Stomach (tissue), 9 donors: Measurements from ENCODE around the gene PTPRCAP. TPM values are rescaled to one million over a fixed set of nuclear protein-coding genes. Genes with fewer than 3 reads are reported as not detected.
"Not testable (repeated sequence)": the region's sequence is repeated elsewhere in the genome, so short reads cannot be mapped to it uniquely, and the experiment has no call there.

Source experiments
- DNase-seq, 2 donors: peaks; one replicate each; pipeline versions ENCODE4 v3.0.0 to v3.0.0-alpha.2; 2013 to 2019
- H3K27ac ChIP-seq, 5 donors: fragments of 200-600 bp in 4 of 5; sonication (generic) in 4 of 5; one replicate each; pipeline ENCODE4 v1.5.1; 2013 to 2019; ENCODE audit warnings: mild to moderate bottlenecking in 1 of 5, moderate library complexity in 1 of 5
- H3K27me3 ChIP-seq, 3 donors: fragments of 200-600 bp; sonication (generic); one replicate each; pipeline ENCODE4 v1.5.1; 2017 to 2019; ENCODE audit warnings: mixed run types in 1 of 3
- H3K36me3 ChIP-seq, 4 donors: fragments of 200-600 bp; sonication (generic); 1 replicate in 3 of 4; 2 replicates in 1 of 4; pipeline ENCODE4 v1.5.1; 2016 to 2019
- H3K4me1 ChIP-seq, 4 donors: fragments of 200-600 bp; sonication (generic); one replicate each; pipeline ENCODE4 v1.5.1; 2016 to 2019
- H3K4me3 ChIP-seq, 4 donors: fragments of 200-600 bp; sonication (generic) in 3 of 4; one replicate each; pipeline ENCODE4 v1.5.1; 2016 to 2019; ENCODE audit warnings: mild to moderate bottlenecking in 1 of 4
- H3K9me3 ChIP-seq, 4 donors: fragments of 200-600 bp; sonication (generic); one replicate each; pipeline ENCODE4 v1.5.1; 2016 to 2019
- CTCF ChIP-seq, 7 experiments: fragments of 450-650 bp in 4 of 7; fragments of 200-600 bp in 3 of 7; sonication (generic) in 3 of 7; IDR thresholded peaks; one replicate each; pipeline ENCODE4 v1.5.1; 2016 to 2019; ENCODE audit warnings: antibody characterized with exemption in 7 of 7, control low read depth in 2 of 7, mild to moderate bottlenecking in 1 of 7
- EP300 ChIP-seq: sonication (generic); formaldehyde crosslinking; IDR thresholded peaks from one replicate; pipeline ENCODE4 v1.6.1; 2017; ENCODE audit warnings: antibody characterized with exemption
- POLR2A ChIP-seq, 4 donors: fragments of 450-650 bp; IDR thresholded peaks; one replicate each; pipeline ENCODE4 v1.6.1; 2016; ENCODE audit warnings: antibody characterized with exemption in 4 of 4, control low read depth in 2 of 4, mild to moderate bottlenecking in 1 of 4, moderate library complexity in 1 of 4
- POLR2AphosphoS5 ChIP-seq, 3 donors: sonication (generic); formaldehyde crosslinking; IDR thresholded peaks; one replicate each; pipeline ENCODE4 v1.6.1; 2016; ENCODE audit warnings: antibody characterized with exemption in 3 of 3
- WGBS, 5 donors: extraction: QIAGEN DNeasy Blood & Tissue Kit in 3 of 5; methylation state at CpG; one replicate each; pipeline versions ENCODE4 v1.1.5 to v1.1.7; 2013 to 2018; 5-methylcytosine and 5-hydroxymethylcytosine counted together
- intact Hi-C: fragments of 100-400 bp; cut with DNase I; formaldehyde crosslinking; loops from one replicate; pipeline ENCODE4 v1.15.1; 2023; ENCODE audit warnings: low total_unique reads
- polyA plus RNA-seq, 3 donors: library from polyadenylated mRNA; stranded (reverse); fragments of 200-250 nt; gene quantifications; one replicate each; pipeline ENCODE4 v1.2.3, GENCODE V29; 2013
- total RNA-seq, 5 donors: library from RNA; depleted of rRNA; stranded (reverse); fragments of >200 nt; gene quantifications; one replicate each; pipeline versions ENCODE4 v1.1.0 to v1.2.3, GENCODE V29; 2014 to 2016
- donor health status: healthy with polysubstance abuse.
- donor health status: Bipolar disorder and iron deficiency.
- donor health status: healthy.

Gene PTPRCAP
- total and polyA plus RNA-seq, 8 donors, result 1.7 to 25.3 (median 9.9) TPM; not detected in 2

DNA sequence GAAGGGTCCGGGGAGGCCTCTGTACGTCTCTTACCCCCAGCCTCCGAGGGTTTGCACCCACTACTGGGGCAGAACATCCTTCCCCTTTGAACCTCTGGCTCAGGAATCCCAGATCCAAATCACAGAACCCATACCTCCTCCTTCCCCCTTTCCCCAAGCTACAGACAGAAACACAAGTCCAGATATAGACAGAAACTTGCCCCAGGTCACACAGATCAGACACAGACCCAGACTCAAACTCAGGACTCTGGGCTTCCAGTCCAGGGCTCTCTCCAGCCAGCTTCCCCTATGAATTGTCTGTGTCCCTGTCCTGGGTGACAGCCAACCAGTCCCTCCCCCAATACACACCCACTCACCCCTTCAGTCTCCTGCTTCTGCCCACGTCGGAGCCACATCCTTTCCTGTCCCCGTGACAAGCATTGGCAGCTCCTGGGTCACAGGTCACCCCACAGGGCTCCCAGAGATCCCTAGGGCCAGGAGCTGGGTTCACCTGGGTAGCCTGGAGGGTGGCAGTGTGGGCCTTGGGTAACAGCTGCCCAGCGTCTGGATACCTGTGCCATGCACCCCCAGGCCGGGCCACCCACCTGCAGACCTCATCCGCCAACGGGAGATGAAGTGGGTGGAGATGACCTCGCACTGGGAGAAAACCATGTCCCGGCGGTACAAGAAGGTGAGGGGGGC, 32.8 kb downstream of the PTPRCAP start:
- Histone ChIP-seq H3K4me1 (peaks cover 22 to 58% (median 36%) of the 10 kb centered on the region in 4 donors), H3K27me3 (peaks cover 0 to 57% (median 0%) of the 10 kb centered on the region in 3 donors), H3K4me3 (peak overlapping the region; percentile 24 to 43 (median 42)), H3K36me3 (peaks cover 0 to 10% (median 5%) of the 10 kb centered on the region in 4 donors), H3K27ac (peak overlapping the region in 4 of 5 donors; percentile 49 to 98 (median 68)), H3K9me3 (no peaks in the 10 kb centered on the region)
- no peak for DNase-seq
- WGBS, 5 donors, result 55 to 74% (median 62%) methylated on average over 12 to 13 of the region's 13 CpGs
- TF ChIP-seq EP300 (no peak), POLR2AphosphoS5 (IDR thresholded peaks at IDR 0.05) (no peak), CTCF (IDR thresholded peaks at IDR 0.05) (no peak), POLR2A (IDR thresholded peaks at IDR 0.05) (no peak)
- intact Hi-C loops, result no loop called here

- Histone ChIP-seq H3K4me3 (peak overlapping the region in 1 of 4 donors; percentile 43), H3K27me3 (peaks cover 0 to 41% (median 0%) of the 10 kb centered on the region in 3 donors), H3K4me1 (peaks cover 31 to 58% (median 45%) of the 10 kb centered on the region in 4 donors), H3K27ac (peak overlapping the region in 4 of 5 donors; percentile 49 to 98 (median 68)), H3K36me3 (peaks cover 15 to 26% (median 21%) of the 10 kb centered on the region in 4 donors)
- H3K9me3 ChIP-seq, intact Hi-C loops, DNase-seq: not testable (repeated sequence)
- WGBS, 5 donors, result 93 to 97% (median 96%) methylated on average over 9 of the region's 9 CpGs
Observed at GRCh38 chr11:67403085-67403484, 34.4 kb downstream of the PTPRCAP start.

GRCh38 chr11:67402192-67402839, 35.2 kb downstream of the PTPRCAP start:
- 52 to 58% (median 54%) methylated on average over 19 of the region's 19 CpGs for WGBS, 5 donors

DNA sequence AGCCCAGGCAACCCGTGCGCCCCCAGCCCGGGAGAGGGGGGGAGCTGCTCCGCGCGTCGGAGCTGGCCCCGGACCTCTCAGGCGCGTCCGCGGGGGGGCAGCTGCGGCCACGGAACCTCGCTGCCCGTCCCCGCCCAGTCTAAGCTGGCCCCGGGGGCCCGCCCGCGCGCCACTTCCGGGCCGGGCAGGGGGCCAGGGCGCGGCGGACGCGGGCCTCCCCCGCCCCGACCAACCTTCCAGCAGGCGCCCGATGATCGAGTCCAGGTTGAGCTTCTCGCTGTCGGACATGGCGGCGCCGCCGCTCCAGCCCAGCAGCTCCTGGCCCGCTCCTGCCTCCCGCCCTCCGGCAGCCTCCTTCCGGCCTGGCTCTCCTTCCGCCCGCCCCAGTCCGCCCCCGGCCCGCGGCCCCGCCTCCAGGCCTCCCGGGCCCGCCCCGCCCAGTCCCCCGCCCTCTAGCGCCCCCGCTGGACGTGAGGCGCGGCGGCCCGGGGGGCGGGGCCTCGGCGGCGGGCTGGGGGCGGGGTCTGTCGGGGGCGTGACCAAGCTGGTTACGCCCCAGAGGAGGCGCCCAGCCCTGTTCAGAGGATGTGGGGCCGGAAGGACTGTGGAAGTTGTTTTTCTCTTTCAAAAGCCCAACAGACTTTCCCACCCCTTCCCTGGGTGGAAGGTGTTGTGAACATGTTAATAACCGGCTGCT, 35.8 kb downstream of the PTPRCAP start, which contains the start of gene PPP1CA:
Gene PPP1CA (minus strand): TSS at position 364 of the 697 bp plus-strand sequence. CDS start 76 bp downstream, at position 288.
- TF ChIP-seq CTCF (IDR thresholded peaks at IDR 0.05) (peak in 3 of 7 experiments; percentile 40 to 86 (median 49)), POLR2A (IDR thresholded peaks at IDR 0.05) (peak in 1 of 4 donors; percentile 0), EP300 (no peak), POLR2AphosphoS5 (IDR thresholded peaks at IDR 0.05) (peak; percentile 7 to 81 (median 76))
- intact Hi-C loops, result no loop called here
- peaks cover 31 to 62% (median 56%) of the 10 kb centered on the region in 4 donors for H3K4me1 ChIP-seq
- peaks cover 0 to 27% (median 0%) of the 10 kb centered on the region in 3 donors for H3K27me3 ChIP-seq
- H3K9me3 ChIP-seq, result no peaks in the 10 kb centered on the region
- peak within 1 kb of the TSS; percentile 92 to 98 (median 96) for H3K27ac ChIP-seq
- peaks cover 28 to 40% (median 35%) of the 10 kb centered on the region in 4 donors for H3K36me3 ChIP-seq
- DNase-seq, result peak; percentile 93 to 97
- 0 to 1% (median 1%) methylated on average over 16 to 73 of the region's 73 CpGs for WGBS, 5 donors
- peak within 1 kb of the TSS; percentile 77 to 98 (median 88) for H3K4me3 ChIP-seq

More at GRCh38 chr11:67402192-67402839, 35.2 kb downstream of the PTPRCAP start:
- H3K9me3 ChIP-seq, DNase-seq, intact Hi-C loops: not testable (repeated sequence)
- Histone ChIP-seq H3K4me3 (peak overlapping the region; percentile 77 to 98 (median 88)), H3K36me3 (peaks cover 23 to 34% (median 28%) of the 10 kb centered on the region in 4 donors), H3K27ac (peak overlapping the region; percentile 57 to 98 (median 95)), H3K4me1 (peaks cover 31 to 59% (median 52%) of the 10 kb centered on the region in 4 donors), H3K27me3 (peaks cover 0 to 34% (median 0%) of the 10 kb centered on the region in 3 donors)
